ENCODE data around the gene PARD6A. TPM values are rescaled to one million over a fixed set of nuclear protein-coding genes. Genes with fewer than 3 reads are reported as not detected.

The PARD6A gene
- total RNA-seq, 2 experiments from 2014 or later, result 4.5 to 4.7 TPM

- CTCF ChIA-PET, result no interaction called here
- Histone ChIP-seq H3K9me3 (ENCODE audit: control insufficient read depth in 1 of 2, insufficient read depth in 1 of 2, low read length in 2 of 2) (peaks cover 0 to 13% of the 10 kb centered on the region in 2 experiments), H3K27ac (ENCODE audit: low read depth in 1 of 2, low read length in 2 of 2) (no peak overlapping the region), H3K4me3 (ENCODE audit: low read length) (no peak overlapping the region), H3K36me3 (ENCODE audit: insufficient read depth, low read length) (peaks cover 6% of the 10 kb centered on the region), H3K27me3 (ENCODE audit: control insufficient read depth in 1 of 2, insufficient read depth in 2 of 2, low read length in 2 of 2) (no peaks in the 10 kb centered on the region), H3K4me1 (ENCODE audit: insufficient read depth, low read length) (peaks cover 12% of the 10 kb centered on the region)
- Mint-ChIP-seq H3K27me3 (no peaks in the 10 kb centered on the region), H3K27ac (no peak overlapping the region), H3K36me3 (ENCODE audit: low read depth) (peaks cover 5% of the 10 kb centered on the region), H3K4me3 (no peak overlapping the region), H3K4me1 (ENCODE audit: low read depth) (peaks cover 35% of the 10 kb centered on the region), H3K9me3 (no peaks in the 10 kb centered on the region)
- POLR2A ChIA-PET, result no interaction called here
- intact Hi-C loops (cut with DNase I, micrococcal nuclease), result no loop called here
- no peak for ATAC-seq (ENCODE audit: poor library complexity)
- no peak for TF ChIP-seq CTCF (IDR thresholded peaks at IDR 0.05)
- no peak for DNase-seq
Observed at GRCh38 chr16:67701420-67701819, 40.7 kb downstream of the PARD6A start.

GRCh38 chr16:67702130-67702529 is 41.4 kb downstream of the PARD6A start:
- Mint-ChIP-seq H3K27me3 (no peaks in the 10 kb centered on the region), H3K9me3 (no peaks in the 10 kb centered on the region), H3K27ac (no peak overlapping the region), H3K4me1 (ENCODE audit: low read depth) (peaks cover 31% of the 10 kb centered on the region), H3K4me3 (no peak overlapping the region), H3K36me3 (ENCODE audit: low read depth) (peaks cover 5% of the 10 kb centered on the region)
- no peak for TF ChIP-seq CTCF (IDR thresholded peaks at IDR 0.05)
- DNase-seq (no peak), ATAC-seq (ENCODE audit: poor library complexity) (no peak)
- intact Hi-C loops (cut with DNase I, micrococcal nuclease), result no loop called here
- Histone ChIP-seq H3K9me3 (ENCODE audit: control insufficient read depth in 1 of 2, insufficient read depth in 1 of 2, low read length in 2 of 2) (peaks cover 0 to 13% of the 10 kb centered on the region in 2 experiments), H3K36me3 (ENCODE audit: insufficient read depth, low read length) (peaks cover 6% of the 10 kb centered on the region), H3K4me1 (ENCODE audit: insufficient read depth, low read length) (peaks cover 12% of the 10 kb centered on the region), H3K27ac (ENCODE audit: low read depth in 1 of 2, low read length in 2 of 2) (no peak overlapping the region), H3K27me3 (ENCODE audit: control insufficient read depth in 1 of 2, insufficient read depth in 2 of 2, low read length in 2 of 2) (no peaks in the 10 kb centered on the region), H3K4me3 (ENCODE audit: low read length) (no peak overlapping the region)
- CTCF ChIA-PET, result no interaction called here
- POLR2A ChIA-PET, result no interaction called here

GRCh38 chr16:67703626-67704025 is 42.9 kb downstream of the PARD6A start:
- peak overlapping the region; percentile 80 for H3K27ac Mint-ChIP-seq
- Histone ChIP-seq H3K36me3 (ENCODE audit: insufficient read depth, low read length) (no peaks in the 10 kb centered on the region), H3K9me3 (ENCODE audit: control insufficient read depth in 1 of 2, insufficient read depth in 1 of 2, low read length in 2 of 2) (peaks cover 0 to 13% of the 10 kb centered on the region in 2 experiments), H3K27me3 (ENCODE audit: control insufficient read depth in 1 of 2, insufficient read depth in 2 of 2, low read length in 2 of 2) (no peaks in the 10 kb centered on the region), H3K4me1 (ENCODE audit: insufficient read depth, low read length) (peaks cover 12% of the 10 kb centered on the region), H3K27ac (ENCODE audit: low read depth in 1 of 2, low read length in 2 of 2) (peak overlapping the region in 1 of 2 donors; percentile 40), H3K4me3 (ENCODE audit: low read length) (no peak overlapping the region)
- DNase-seq (peak in 5 of 14 experiments; percentile 14 to 31 (median 17)), ATAC-seq (ENCODE audit: poor library complexity) (peak; percentile 54)
- H3K4me1 Mint-ChIP-seq (ENCODE audit: low read depth), result peaks cover 32% of the 10 kb centered on the region
- H3K27me3 Mint-ChIP-seq, result no peaks in the 10 kb centered on the region
- no peak overlapping the region for H3K4me3 Mint-ChIP-seq
- ChIA-PET POLR2A (no interaction called here), CTCF (no interaction called here)
- TF ChIP-seq CTCF (IDR thresholded peaks at IDR 0.05), result no peak
- intact Hi-C loops (cut with DNase I, micrococcal nuclease), result no loop called here
- H3K36me3 Mint-ChIP-seq (ENCODE audit: low read depth), result no peaks in the 10 kb centered on the region
- no peaks in the 10 kb centered on the region for H3K9me3 Mint-ChIP-seq

Measured in CD4-positive, alpha-beta T cell (primary cell).